Activated T-cell treated with anti-CD3 and anti-CD28 coated beads for 48 hours (primary cell): ENCODE measurements around the gene ADGRG7.

ENCODE experiments used
- DNase-seq: peaks from one replicate; pipeline ENCODE4 v3.0.0-alpha.2; 2020; ENCODE audit warnings: low read depth

The ADGRG7 gene

GRCh38 chr3:100602506-100603444, 6.6 kb upstream of the ADGRG7 start:
- no peak for DNase-seq

GRCh38 chr3:100603469-100603868, 5.9 kb upstream of the ADGRG7 start:
- DNase-seq, result no peak

GRCh38 chr3:100605358-100605757, 4.0 kb upstream of the ADGRG7 start:
- DNase-seq, result no peak

DNA sequence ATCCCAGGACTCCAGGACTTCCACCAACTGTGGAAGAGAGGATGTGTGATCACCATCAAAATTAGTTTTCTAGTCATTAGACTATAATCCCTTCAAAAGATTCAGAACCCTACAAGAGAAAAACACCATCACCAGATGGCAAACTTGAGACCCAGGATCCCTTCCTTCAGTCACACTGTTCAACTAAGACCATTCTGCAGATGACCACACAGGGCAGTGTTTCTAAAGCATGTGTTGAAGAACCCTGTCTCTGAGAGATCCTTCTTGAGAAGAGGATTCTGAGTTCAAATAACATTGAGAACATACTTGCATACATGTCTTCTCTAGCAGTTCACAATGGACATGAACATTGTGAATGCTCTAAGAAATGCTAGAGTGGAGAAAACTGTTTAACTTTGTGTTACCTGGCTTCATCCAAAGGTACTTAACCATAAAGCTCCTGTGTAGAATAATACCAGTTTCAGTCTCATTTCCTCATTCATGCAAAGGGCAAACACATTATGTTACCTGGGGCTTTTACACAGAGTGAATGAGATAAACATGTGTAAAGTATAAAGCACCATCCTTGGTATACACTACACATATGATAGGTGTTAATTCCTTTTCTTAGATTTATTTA, 2.4 kb upstream of the ADGRG7 start:
- no peak for DNase-seq

DNA sequence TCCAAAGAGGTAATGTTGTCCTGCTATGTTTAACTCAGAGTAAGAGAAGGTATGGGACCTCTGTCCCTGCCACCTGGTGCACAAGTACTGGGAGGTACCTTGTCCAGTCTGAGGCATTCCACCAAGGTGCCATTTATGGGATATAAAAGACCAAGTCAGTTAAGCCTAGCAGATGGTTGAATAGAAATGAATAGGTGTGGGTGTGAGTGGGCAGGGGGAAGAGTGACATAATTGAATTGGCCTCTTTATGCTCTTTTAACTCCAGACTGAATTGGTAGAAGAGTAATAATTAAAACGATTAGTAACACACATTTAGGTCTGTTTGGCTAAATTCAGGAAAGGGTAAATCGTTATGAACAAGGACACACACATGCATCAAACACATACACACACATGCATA, 562 bp downstream of the ADGRG7 start:
- no peak for DNase-seq

GRCh38 chr3:100611221-100611620, 1.8 kb downstream of the ADGRG7 start:
- no peak for DNase-seq

GRCh38 chr3:100613721-100614390, 4.5 kb downstream of the ADGRG7 start:
- DNase-seq, result no peak

GRCh38 chr3:100614941-100615340, 5.5 kb downstream of the ADGRG7 start:
- DNase-seq, result no peak

- no peak for DNase-seq
Measured at GRCh38 chr3:100615684-100616083, 6.3 kb downstream of the ADGRG7 start.

DNA sequence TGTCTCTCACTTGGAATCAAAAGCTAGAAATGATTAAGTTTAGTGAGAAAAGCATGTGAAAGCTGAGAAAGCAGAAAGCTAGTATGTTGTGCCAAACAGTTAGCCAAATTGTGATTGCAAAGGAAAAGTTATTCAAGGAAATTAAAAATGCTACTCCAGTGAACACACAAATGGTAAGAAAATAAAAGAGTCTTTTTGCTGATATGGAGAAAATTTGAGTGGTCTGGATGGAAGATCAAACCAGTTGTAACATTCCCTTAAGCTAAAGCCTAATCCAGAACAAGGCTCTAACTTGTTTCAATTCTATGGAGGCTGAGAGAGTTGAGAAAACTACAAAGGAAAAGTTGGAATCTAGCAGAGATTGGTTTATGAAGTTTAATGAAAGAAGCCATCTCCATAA, 11.8 kb downstream of the ADGRG7 start:
- DNase-seq, result no peak

DNA sequence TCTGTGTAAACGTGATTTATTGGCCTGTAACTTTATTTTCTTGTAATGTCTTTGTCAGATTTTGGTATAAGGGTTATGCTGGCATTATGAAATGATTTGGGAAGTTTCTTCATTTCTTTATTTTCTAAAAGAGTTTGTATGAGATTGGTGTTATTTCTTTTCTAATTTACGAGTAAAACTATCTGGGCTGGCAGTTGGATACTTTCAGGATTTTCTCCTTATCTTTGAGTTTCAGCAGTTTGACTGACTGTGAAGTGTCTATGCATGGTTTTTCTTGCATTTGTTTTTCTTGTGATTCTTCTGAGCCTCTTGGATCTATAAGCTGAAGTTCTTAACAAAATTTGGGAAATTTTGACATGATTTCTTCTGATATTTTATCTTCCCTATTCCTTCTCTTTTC, 18.1 kb downstream of the ADGRG7 start:
- no peak for DNase-seq

DNA sequence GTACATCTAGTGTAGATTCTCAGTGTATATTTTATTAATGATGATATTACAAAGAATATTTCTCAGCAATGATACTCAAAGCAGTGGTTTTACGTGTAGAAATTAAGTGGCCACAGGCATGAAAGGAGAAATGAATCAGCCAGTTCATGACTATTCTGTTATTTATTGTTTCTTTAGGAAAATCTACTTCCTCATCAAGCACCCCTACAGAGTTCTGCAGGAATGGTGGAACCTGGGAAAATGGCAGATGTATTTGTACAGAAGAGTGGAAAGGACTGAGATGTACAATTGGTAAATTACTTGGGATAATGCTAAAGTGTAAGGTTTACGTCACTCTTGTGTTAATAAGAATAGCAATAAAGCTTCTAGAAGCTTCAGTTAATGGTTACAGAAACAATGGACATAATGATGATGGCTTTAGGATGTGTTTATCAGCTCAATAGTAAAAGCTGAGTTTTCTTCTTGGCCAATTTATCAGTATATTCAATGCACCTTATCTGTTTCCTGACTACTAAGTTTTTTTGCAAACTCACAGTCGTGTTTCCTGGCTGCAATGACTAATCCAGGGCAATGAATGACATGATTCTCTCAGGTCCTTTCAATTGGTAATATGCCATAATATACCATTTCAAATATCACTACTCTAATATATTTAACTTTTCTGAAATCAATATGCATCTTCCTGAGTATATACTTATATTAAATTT, 20.2 kb downstream of the ADGRG7 start:
- no peak for DNase-seq

DNA sequence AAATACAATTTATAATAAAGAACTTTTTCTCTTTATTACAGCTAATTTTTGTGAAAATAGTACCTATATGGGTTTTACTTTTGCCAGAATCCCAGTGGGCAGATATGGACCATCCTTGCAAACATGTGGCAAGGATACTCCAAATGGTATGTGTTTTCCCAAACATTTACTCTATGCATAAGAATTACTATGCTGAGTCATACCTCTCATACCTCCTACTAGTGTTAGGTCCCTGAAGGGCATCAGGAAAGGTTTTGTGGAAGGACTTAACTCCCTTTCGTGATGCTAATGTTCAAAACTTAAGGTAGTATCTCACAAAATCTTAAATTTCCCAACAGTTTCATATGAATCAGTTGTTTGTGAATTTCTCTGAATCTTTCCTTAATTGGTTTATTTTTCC, 21.3 kb downstream of the ADGRG7 start:
- DNase-seq, result no peak

- no peak for DNase-seq
Measured at GRCh38 chr3:100631236-100631635, 21.8 kb downstream of the ADGRG7 start.

- DNase-seq, result peak; percentile 6
Measured at GRCh38 chr3:100634493-100635272, 25.3 kb downstream of the ADGRG7 start.

DNA sequence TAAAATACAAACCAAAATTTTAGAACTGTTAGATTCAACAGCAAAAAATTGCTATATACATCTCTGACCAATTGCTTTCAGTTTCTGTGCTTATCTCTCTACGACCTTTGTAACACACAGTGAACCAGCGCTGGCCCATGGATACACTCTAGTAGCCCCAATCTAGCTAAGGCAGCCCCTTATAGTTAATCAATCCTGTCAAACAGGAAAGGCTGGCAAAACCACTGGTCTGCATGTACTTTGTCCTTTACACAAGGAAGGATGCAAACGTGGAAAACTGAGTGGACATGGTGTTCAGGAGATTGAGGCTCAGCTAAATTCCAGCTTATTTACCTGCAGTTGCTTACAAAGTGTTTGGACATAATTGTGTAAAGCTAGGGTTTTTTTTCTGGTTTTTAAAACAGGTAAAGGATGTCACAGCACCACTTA, 25.9 kb downstream of the ADGRG7 start:
- DNase-seq, result no peak

DNA sequence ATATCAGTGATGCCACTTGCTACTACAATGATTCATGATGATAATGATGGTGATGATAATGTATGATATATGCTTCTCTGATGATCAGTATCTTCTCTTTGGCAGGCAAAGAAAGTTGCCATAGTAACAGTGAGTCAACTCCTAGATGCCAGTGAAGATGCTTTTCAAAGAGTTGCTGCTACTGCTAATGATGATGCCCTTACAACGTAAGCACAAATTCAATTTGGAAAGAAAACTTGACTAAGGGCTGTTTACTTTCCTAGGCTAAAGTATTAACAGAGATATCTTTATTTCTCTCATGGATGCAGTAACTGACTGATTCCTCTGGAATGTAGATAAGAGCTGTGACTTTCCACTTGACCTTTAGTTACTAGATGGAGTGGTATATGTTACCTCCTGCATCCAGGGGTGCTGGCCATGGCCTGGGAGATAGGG, 27.8 kb downstream of the ADGRG7 start:
- DNase-seq, result no peak

DNA sequence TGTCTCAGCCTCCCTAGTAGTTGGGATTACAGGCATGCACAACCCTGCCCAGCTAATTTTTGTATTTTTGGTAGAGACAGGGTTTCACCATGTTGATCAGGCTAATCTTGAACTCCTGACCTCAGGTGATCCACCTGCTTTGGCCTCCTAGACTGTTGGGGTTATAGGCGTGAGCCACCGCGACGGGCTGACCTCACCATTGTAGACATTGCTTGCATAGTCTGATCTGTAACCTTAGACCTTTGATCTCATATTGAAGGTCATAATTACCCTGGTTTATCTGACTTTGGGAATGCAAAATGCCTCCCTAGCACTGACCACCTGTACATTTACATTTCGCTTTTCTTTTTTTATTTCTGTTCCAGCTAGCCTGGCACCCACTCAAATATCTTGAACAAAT, 31.2 kb downstream of the ADGRG7 start:
- no peak for DNase-seq

GRCh38 chr3:100641471-100642032, 32.2 kb downstream of the ADGRG7 start:
- DNase-seq, result no peak

DNA sequence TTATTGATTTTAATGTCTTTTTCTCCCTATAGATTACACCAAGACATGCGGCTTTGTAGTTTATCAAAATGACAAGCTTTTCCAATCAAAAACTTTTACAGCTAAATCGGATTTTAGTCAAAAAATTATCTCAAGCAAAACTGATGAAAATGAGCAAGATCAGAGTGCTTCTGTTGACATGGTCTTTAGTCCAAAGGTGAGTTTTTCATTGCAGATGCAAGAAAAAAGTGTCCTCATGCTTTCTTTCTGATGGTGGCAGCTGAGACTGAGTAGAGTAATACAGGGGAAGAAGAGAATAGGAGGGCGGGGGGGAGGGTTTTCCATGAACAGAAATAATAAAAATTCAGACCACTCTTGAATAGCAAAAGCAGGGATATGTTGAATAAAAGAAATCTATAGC, 36.5 kb downstream of the ADGRG7 start:
- no peak for DNase-seq

DNA sequence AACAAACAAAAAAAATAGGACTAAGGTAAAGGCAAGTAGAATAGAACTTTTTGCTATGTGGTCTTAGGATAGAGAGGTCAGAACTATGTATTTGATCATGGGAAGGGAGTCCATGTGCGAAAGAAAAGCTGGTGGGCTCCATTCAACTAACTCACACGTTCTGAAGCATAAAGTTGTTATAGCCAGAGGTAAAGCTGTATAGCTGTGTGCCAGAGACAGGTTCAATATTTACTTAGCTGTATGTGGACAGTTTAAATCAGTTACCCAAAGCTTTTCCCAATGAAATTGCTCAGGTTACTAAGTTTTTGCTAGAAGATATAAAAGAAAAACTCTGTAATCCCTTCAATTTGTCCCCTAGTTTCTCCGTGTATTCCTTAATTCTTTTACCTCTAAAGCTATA, 37.8 kb downstream of the ADGRG7 start:
- DNase-seq, result no peak
